HFF-Myc (cell line): ENCODE data around the gene SMC4.

Experiments
- DNase-seq: peaks from one replicate; pipeline ENCODE4 v3.0.0-alpha.2; 2011; ENCODE audit warnings: low read depth; ENCODE audit errors: extremely low read depth
- H3K4me3 ChIP-seq: replicated peaks from 2 replicates; pipeline ENCODE4 v1.5.1; 2011; ENCODE audit warnings: low read depth, mild to moderate bottlenecking, control low read depth, low read length
- TF ChIP-seq, protein P1 (sequence below): IDR thresholded peaks from 2 replicates; pipeline ENCODE4 v1.5.1; 2012; ENCODE audit warnings: mild to moderate bottlenecking, low read depth, low read length, control low read depth; ENCODE audit errors: missing control alignments

The SMC4 gene

DNA sequence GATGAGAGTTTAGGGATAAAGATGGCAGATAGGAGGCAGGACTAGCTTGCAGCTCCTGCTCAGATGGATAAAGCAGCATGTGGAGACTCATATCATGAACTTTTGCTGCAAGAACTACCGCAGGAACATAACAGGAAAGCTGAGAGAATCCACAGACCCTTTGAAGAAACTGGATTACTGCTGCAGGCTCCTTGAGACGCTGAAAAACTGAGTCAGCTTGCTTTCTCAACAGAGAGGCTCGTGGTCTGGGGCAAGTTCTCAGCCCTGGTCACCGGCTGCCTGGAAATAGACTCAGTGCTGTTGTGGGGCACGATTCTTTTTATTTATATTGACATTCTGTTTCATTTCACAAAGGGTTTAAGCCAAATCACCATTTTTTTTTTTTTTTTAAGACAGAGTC, 78.9 kb downstream of the SMC4 start:
- H3K4me3 ChIP-seq = no peak overlapping the region
- TF ChIP-seq, protein P1, sequence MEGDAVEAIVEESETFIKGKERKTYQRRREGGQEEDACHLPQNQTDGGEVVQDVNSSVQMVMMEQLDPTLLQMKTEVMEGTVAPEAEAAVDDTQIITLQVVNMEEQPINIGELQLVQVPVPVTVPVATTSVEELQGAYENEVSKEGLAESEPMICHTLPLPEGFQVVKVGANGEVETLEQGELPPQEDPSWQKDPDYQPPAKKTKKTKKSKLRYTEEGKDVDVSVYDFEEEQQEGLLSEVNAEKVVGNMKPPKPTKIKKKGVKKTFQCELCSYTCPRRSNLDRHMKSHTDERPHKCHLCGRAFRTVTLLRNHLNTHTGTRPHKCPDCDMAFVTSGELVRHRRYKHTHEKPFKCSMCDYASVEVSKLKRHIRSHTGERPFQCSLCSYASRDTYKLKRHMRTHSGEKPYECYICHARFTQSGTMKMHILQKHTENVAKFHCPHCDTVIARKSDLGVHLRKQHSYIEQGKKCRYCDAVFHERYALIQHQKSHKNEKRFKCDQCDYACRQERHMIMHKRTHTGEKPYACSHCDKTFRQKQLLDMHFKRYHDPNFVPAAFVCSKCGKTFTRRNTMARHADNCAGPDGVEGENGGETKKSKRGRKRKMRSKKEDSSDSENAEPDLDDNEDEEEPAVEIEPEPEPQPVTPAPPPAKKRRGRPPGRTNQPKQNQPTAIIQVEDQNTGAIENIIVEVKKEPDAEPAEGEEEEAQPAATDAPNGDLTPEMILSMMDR = no peak
- no peak for DNase-seq

DNA sequence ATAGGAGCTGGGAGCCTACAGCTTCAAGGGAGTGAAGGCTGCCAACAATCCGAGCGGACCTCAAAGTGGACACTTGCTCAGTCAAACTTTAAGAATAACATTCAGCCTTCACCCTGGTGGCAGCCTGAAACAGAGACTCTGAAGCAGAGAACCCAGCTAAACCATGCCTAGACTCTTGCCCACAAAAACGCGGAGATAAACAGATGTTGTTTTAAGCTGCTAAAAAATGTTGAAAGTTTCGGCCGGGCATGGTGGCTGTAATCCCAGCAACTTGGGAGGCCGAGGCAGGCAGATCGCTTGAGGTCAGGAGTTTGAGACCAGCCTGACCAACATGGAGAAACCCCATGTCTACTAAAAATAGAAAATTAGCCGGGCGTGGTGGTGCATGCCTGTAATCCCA, 79.9 kb downstream of the SMC4 start:
- TF ChIP-seq, protein P1 = no peak
- H3K4me3 ChIP-seq = no peak overlapping the region
- no peak for DNase-seq

DNA sequence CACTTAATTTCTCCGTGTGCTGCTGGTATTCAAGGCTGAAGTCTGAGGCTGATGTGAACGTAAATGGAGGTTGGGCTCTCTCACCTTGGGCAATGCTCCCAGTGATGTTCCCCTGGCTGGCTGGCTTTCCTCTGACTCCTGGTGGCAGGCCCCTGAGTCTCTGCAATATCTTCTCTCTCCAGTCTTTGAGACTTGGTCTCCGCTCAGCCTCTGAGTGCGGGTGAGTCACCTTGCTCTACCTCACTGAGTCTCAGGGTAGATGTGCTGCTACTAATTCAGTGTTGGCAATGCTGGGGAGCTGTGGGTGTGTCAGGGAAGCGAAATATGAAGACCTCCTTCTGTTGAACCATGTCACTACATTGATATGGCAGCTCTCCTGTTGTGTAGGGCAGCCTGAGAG, 81.5 kb downstream of the SMC4 start:
- no peak for DNase-seq
- H3K4me3 ChIP-seq = no peak overlapping the region
- TF ChIP-seq, protein P1 = no peak

DNA sequence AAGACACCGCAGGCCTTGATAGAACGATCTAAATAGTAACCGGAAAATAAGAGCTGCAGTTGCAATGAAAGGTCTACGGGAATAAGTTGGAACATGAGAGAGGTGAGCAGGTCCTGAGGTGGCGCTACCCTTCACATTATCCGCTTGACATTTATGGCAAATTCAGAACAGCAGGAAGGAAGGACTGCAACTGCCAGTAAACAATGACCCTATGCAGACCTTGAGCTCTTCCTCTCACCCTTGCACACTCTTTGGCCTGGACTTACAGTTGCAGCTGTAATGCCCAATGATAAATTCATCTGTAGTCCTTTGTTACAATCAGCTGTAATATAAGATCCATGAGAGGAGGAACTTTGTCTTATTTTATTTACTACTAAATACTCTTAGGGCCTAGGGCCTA, 82.4 kb downstream of the SMC4 start:
- DNase-seq = no peak
- TF ChIP-seq, protein P1 = no peak
- no peak overlapping the region for H3K4me3 ChIP-seq

DNA sequence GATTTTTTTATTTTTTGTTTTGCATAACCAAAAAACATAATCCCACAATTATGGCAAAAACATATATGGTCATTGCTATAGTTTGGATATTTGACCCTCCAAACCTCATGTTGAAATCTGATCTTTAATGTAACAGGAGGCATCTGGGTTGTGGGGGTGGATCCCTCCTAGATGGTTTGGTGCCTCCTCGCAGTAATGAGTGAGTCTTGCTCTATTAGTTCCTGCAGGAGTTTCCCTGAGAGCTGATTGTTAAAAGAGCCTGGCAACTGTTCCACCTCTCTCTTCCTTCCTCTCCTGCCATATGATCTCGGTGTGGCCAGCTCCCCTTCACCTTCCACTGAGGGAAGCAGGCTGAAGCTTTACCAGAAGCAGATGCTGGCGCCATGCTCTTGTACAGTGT, 83.3 kb downstream of the SMC4 start:
- H3K4me3 ChIP-seq = no peak overlapping the region
- DNase-seq = no peak
- TF ChIP-seq, protein P1 = no peak
